Measurements from ENCODE around the gene RAB11FIP2.

GRCh38 chr10:117967149-117967650 is 79.5 kb downstream of the RAB11FIP2 start:
- TF ChIP-seq EZH2 (IDR thresholded peaks at IDR 0.05; ENCODE audit: low read length, missing control alignments) = no peak
- TF ChIP-seq CTCF (conservative IDR thresholded peaks at IDR 0.05 in 1 of 2, IDR thresholded peaks at IDR 0.05 in 1 of 2; ENCODE audit: low read depth in 1 of 2, low read length in 2 of 2) = no peak

Measured in fibroblast of lung (primary cell).